ENCODE measurements around the gene SNAP47.
A peak's percentile ranks its signal among the peaks of the same experiment; 100 is the strongest.

SNAP47 gene

GRCh38 chr1:227786673-227787512, 51.7 kb downstream of the SNAP47 start:
- no peak for DNase-seq

DNA sequence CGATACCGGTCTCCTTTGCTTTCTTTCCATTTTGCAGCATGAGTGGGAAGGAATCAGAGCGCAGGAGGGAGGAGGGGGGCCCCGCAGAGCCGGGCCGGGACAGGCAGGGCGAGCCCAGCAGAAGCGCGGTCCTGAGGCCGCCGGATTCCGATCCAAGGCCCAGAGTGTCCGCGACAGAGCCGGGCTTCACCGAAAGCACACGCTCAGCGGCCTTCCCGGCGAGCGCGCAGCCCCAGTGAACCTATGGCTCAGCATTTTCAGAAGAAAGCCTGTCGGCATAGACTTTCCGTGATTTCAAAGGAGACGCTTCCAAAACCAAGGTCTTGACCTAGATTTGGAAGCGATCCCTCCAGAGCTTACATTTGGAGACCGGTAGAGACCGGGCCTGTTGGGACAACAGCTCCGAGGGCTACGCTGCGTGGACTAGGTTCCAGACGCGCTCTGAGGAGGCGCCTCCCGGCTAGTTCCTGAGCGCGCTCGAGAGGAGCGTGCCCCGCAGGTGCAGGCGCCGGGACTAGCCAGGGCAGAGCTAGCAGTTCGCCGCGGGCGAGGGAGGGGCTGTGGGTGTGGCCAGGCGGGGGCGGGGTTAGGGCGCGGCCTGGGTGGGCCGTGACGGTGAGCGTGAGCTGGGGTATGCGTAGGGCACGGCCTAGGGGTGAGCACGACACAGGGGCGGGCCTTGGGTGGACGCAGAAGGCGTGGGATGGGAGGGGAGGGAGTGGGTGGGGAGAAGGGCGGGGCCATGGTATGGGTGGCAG, 52.5 kb downstream of the SNAP47 start:
- DNase-seq: peak; percentile 87

DNA sequence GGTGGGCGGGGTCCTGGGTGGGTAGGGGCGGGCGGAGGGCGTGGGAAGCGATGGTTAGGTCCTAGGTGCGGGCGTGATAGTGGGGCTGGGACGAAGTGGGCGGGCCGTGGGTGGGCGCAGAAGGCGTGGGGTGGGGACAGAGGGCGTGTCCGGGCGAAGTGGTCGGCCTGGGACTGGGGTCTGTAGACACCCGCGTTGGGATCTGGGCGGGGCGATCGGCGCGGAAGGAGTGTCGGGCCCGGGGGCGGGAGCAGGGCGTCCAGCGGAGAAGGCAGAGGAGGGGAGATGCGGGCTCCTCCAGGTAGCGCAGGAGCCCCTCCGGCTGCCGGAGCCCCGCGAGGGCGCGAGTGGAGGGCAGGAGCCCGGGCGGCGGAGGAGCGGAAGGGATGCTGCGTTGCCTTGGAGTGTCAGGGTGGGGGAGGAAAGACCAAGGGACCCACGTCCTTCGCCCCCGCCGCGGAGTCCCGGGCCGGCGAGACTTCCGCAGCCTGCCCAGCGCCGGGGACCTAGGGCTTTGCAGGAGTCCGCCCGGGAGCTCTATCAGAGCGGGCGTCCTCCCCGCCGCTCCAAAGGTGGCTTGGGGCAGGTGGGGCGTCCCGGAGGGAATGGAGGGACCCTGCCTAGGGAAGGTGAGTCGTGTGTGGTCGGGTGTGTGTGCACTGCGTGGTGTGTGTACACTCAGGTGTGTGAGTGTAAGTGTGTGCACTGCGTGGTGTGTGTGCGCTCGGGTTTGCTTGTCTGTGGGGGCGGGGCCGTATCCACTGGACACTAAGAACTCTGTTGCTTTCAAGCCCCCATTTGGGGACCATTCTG, 53.2 kb downstream of the SNAP47 start:
- peak; percentile 68 for DNase-seq

DNA sequence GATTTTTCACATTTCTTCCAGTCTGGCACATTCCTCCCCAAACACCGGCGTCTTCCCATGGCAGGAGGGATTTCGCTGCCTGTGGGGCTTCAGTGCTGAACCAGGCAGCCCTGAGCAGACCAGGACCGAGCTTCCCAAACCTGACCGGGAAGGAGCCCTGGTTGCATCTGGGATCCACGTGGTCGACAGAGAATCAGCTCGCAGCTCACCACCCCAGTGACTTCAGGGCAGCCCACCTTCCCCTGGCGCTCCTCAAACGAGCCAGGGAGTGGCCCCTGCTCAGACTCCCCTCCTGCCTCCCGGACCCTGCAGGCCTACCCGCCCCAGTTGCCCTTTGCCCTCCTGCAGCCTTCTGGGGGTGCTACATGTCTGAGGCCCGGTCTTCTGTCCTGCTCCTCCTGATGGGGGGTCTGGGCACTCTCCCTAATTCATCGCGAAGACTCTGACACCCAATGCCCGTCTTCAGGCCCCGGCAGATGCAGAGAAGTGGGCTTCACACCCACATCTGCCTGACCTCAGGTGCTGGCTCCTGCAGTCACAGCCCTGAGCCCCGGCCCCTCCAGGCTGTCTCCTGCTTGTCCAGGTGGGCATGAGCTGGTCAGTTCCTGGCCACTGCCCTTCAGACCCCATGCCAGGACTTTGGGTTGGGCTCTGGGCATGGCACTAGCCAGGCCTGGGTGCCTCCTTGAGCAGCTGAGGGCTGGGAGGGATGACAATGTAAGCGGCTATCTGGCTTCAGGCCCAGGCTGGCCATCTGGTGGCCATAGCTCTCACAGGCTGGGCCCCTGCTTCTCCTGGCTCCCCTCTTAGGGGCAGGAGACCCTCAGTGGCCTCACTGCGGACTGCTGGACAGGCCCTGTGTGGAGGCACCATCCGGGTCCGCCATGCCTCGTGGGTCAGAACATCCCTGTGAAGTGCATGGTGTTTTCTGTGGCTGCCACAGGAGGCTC, 54.1 kb downstream of the SNAP47 start:
- no peak for DNase-seq

DNA sequence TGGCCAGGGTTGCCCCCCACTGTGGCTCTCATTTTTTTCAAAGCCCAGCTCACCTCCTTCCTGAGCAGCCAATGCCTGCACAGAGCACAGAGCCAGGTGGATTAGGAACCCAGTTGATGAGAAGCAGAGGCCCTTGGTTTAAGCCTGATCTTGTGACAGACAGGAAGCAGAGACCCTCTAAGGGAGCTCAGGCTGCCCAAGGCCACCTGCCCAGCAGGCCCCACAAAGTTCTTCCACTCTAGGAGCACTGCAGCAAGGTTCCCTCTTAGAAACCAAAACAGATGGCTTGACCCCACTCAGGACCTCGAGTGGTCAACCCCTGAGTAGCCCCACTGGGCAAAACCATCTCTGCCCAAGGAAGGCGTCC, 54.8 kb downstream of the SNAP47 start:
- no peak for DNase-seq

- no peak for DNase-seq
These were observed 55.6 kb downstream of the SNAP47 start for GRCh38 chr1:227790868-227791267.

- DNase-seq: no peak
These were observed 56.3 kb downstream of the SNAP47 start for GRCh38 chr1:227791425-227792143.

GRCh38 chr1:227792216-227793078, 57.2 kb downstream of the SNAP47 start:
- DNase-seq: no peak

DNA sequence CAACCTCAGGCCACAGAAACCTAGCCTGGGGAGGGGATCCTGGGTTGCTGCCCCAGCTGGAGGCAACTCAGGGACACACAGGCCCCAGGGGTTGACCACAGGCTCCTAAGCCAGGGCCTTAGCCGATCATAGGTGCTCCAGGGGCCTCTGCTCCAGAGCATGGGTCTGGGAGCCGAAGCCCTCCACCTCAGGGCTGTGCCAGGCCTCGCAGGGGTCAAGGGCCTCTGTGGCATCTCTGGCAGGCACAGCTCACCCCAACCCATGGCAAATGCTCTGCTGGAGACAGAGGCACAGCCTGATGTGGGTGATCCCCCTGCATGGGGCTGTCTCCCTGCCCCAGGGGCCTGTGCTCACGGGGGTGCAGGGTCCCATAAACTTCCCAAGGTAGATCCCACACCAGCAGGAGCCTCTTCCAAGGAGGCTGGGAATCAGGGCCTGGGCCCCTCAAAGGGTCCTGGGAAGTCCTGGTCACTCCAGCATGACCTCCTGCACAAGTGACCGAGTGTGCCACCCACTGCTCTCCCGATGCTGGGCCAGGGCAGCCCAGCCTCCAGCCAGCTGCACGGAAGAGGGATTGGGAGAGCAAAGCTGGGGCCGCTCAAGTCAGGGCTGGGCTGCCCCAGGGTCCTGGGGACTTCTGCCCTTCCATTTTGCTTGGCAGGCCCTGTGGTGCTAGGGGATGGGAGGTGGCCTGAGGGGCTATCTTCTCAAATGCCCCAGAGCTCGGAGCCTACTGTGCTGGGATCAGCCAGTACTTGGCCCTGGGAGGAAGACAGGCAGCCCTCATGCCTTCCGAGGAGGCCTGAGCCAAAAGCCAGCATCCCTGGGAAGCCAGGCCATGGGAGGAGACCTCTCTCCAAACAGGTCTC, 58.1 kb downstream of the SNAP47 start:
- DNase-seq: no peak

GRCh38 chr1:227793948-227794816, 58.9 kb downstream of the SNAP47 start:
- no peak for DNase-seq

DNA sequence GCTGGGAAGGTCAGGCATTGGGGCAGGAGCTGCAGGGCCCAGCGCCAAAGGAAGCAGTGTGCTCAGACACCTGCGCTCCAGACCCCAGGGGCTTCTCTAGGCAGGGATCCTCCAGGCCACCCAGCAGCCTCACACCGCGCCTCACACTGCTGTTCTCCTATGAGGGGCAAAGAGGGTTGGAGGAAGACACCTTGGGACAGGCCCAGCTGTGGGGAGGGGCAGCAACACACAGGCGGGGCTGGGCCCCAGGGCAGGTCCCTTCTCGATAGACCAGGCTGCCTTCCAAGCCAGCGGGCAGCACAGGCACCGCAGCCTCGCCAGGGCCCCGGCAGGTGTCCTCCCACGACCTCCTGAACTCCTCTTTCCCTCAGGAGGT, 59.6 kb downstream of the SNAP47 start:
- no peak for DNase-seq

DNA sequence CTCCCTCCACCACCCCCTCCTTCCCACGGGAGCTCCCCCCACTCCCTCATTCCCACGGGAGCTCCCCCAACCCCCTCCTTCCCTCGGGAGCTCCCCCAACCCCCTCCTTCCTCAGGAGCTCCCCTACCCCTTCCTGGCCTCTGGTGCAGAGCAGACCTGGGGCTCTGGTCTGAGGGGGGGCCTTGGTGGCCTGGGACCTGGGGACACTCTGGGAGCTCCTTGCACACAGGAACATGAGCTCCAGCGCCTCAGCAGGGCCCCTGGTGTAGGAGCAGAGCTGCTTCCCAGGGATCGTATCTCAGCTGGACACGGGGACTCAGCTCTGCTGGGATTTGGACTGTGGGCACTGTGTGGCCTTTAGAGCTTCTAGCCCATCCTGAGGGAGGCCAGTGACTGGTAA, 60.5 kb downstream of the SNAP47 start:
- no peak for DNase-seq

DNA sequence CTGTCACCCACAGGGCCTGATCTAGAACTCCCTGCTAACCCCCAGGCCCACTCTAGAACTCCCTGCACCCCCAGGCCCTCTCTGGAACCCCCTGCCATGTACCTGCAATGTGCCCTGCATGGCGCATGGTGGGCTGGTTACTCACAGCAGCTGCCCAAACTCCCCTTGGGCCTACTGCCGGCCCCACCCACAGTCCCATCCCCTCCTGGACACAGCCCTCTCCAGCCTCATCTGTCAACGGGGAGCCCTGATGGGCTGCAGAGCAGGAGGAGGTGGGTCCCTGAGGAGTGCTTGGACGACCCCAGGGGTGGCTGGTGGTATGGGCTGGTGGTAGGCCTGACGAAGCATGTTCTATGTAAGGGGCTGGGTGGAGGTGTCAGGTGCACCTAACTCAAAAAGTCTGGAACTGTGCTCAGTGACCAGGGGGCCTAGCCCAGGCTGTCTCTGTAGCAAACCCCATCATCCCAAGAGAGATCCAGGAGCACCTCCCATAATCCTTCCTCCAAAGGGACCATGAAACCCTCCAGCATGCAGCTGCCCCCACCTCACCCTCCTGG, 61.2 kb downstream of the SNAP47 start:
- DNase-seq: no peak

- DNase-seq: no peak
These were observed 61.9 kb downstream of the SNAP47 start for GRCh38 chr1:227797144-227797543.

GRCh38 chr1:227797625-227798024, 62.4 kb downstream of the SNAP47 start:
- no peak for DNase-seq

DNA sequence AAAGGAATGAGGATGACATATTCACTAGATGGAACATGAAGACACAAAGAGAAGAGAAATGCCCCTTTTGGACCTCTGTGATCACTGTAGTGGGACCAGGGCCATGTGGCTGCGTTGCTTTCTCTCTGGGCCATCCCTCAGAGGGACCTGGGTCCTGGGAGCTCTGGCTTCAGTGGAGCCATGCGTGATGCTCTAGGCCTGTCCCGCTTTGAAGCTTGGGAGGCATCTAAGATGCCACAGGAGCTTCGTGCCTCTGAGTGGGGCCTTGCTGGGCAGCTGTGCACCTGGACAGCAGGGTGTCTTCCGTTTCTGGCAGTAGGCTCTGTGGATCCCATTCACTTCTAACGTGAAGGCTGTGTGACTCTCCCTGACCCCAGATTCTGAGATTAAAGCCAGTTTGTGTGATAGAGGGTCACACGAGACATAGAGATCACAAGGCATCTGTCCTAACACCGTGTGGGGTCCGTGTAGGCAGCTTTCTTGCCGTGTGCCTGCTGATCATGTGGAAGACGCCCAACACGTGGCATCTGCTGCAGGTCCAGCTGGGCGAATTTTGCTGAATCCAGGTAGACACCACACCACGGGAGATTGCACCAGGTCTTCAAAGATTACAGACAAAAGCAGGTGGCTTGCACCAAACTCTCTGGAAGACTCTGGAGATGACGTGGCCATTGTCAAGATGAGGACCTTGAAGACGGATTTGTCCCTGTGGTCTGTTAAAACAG, 63.0 kb downstream of the SNAP47 start:
- no peak for DNase-seq

GRCh38 chr1:227799756-227800155, 64.5 kb downstream of the SNAP47 start:
- DNase-seq: no peak

- DNase-seq: no peak
These were observed 68.7 kb downstream of the SNAP47 start for GRCh38 chr1:227803933-227804332.
